Calu3 (cell line): ENCODE results near the gene NOP56. TPM values are rescaled to one million over a fixed set of nuclear protein-coding genes. Genes with fewer than 3 reads are reported as not detected.
A peak's percentile ranks its signal among the peaks of the same experiment; 100 is the strongest.

Experiments used
- Bru-seq: library from RNA; stranded (reverse); fragments of 400-500 nt; gene quantifications from one replicate; lab custom pipeline; 2021; lab: Mats Ljungman, UMichigan
- BruChase-seq, 2 experiments: library from RNA; stranded (reverse); fragments of 400-500 nt; gene quantifications; one replicate each; lab custom pipeline; 2021; lab: Mats Ljungman, UMichigan
- BruUV-seq: library from RNA; stranded (reverse); fragments of 400-500 nt; replicated peaks from 2 replicates; lab custom pipeline; 2021; lab: Mats Ljungman, UMichigan
- CTCF ChIA-PET: fragments of 300-600 bp; sonication (Branson Sonifier 250); formaldehyde crosslinking; loops from one replicate; lab custom pipeline; 2022; ENCODE audit warnings: antibody characterized with exemption; lab: Charles Lee
- DNase-seq: peaks from one replicate; pipeline ENCODE4 v3.0.0; 2022
- H3K27ac Mint-ChIP-seq: one replicate; pipeline ENCODE4 v1.8.0; 2022; ENCODE audit warnings: mixed read lengths; ENCODE audit not compliant: unreplicated experiment
- H3K27me3 Mint-ChIP-seq: one replicate; pipeline ENCODE4 v1.8.0; 2022; ENCODE audit warnings: mixed read lengths; ENCODE audit not compliant: unreplicated experiment
- H3K36me3 Mint-ChIP-seq: one replicate; pipeline ENCODE4 v1.8.0; 2022; ENCODE audit warnings: mild to moderate bottlenecking, moderate library complexity, mixed read lengths; ENCODE audit not compliant: insufficient read depth, unreplicated experiment
- H3K4me1 Mint-ChIP-seq: one replicate; pipeline ENCODE4 v1.8.0; 2022; ENCODE audit warnings: mild to moderate bottlenecking, low read depth, mixed read lengths; ENCODE audit not compliant: unreplicated experiment
- H3K4me3 Mint-ChIP-seq: one replicate; pipeline ENCODE4 v1.8.0; 2022; ENCODE audit warnings: mild to moderate bottlenecking, low read depth, moderate library complexity, mixed read lengths; ENCODE audit not compliant: unreplicated experiment
- H3K9me3 Mint-ChIP-seq: one replicate; pipeline ENCODE4 v1.8.0; 2022; ENCODE audit warnings: low read depth, mixed read lengths; ENCODE audit not compliant: unreplicated experiment
- CTCF ChIP-seq: fragments of 200-600 bp; IDR thresholded peaks from one replicate; pipeline ENCODE4 v1.8.0; 2022; ENCODE audit warnings: antibody characterized with exemption; ENCODE audit not compliant: unreplicated experiment
- intact Hi-C: fragments of 100-400 bp; cut with micrococcal nuclease; formaldehyde crosslinking; loops from one replicate; pipeline ENCODE4 v1.10.0; 2022; ENCODE audit not compliant: unreplicated experiment
- long read RNA-seq: library from polyadenylated mRNA; stranded (forward); transcript quantifications from one replicate; pipeline ENCODE4 v2.0.0, GENCODE V29; 2022
- total RNA-seq: library from RNA; stranded (reverse); gene quantifications from 2 replicates; pipeline ENCODE4 v1.2.3, GENCODE V29; 2022

The NOP56 gene
- 303 and 310 TPM in 2 replicates for total RNA-seq
- percentile 96 among the genes with signal in this experiment for Bru-seq, nascent RNA
- percentile 97 among the genes with signal in this experiment for BruChase-seq, experiment 1, labeled RNA remaining after a 6-hour chase
- percentile 97 among the genes with signal in this experiment for BruChase-seq, experiment 2, labeled RNA remaining after a 2-hour chase
- long read RNA-seq, transcript NOP56-201 (12 exons, 2,400 nt): major isoform, 51 of 85 reads
- long read RNA-seq, transcript NOP56-219 (1 exons, 2,980 nt): minor isoform, 13 of 85 reads
- long read RNA-seq, partial matches to known transcripts: 9 of 85 reads
- long read RNA-seq, other reads (novel, unspliced or antisense): 10 of 85 reads

GRCh38 chr20:2651772-2652723 lies at the start of gene NOP56:
Gene NOP56 (plus strand): TSS chr20:2652632. CDS start chr20:2652661, 29 bp downstream.
- H3K9me3 Mint-ChIP-seq: no peaks in the 10 kb centered on the region
- CTCF ChIA-PET: interaction anchor here (0.6 to 1.0 kb wide), 5 partner anchors 12 to 333 kb away, joined by 3 to 5 read pairs (median 3); partner anchors contain the start of gene IDH3B
- intact Hi-C loops: no loop called here
- peak; percentile 93 for DNase-seq
- TSS peak; percentile 71 for BruUV-seq
- peaks cover 9% of the 10 kb centered on the region for H3K4me1 Mint-ChIP-seq
- H3K36me3 Mint-ChIP-seq: peaks cover 41% of the 10 kb centered on the region
- no peaks in the 10 kb centered on the region for H3K27me3 Mint-ChIP-seq
- H3K4me3 Mint-ChIP-seq: peak within 1 kb of the TSS; percentile 81
- no peak for TF ChIP-seq CTCF
- peak within 1 kb of the TSS; percentile 70 for H3K27ac Mint-ChIP-seq

GRCh38 chr20:2602746-2603145 lies 49.7 kb upstream of the NOP56 start:
- Mint-ChIP-seq H3K9me3 (peaks cover 5% of the 10 kb centered on the region), H3K27me3 (no peaks in the 10 kb centered on the region), H3K4me3 (no peak overlapping the region), H3K4me1 (no peaks in the 10 kb centered on the region), H3K36me3 (no peaks in the 10 kb centered on the region), H3K27ac (no peak overlapping the region)
- intact Hi-C loops: no loop called here
- no peak for TF ChIP-seq CTCF
- DNase-seq: no peak
- BruUV-seq: no TSS peak
- CTCF ChIA-PET: no interaction called here

- Mint-ChIP-seq H3K27ac (no peak overlapping the region), H3K27me3 (peaks cover 4% of the 10 kb centered on the region), H3K4me1 (no peaks in the 10 kb centered on the region), H3K36me3 (no peaks in the 10 kb centered on the region), H3K9me3 (peaks cover 5% of the 10 kb centered on the region), H3K4me3 (no peak overlapping the region)
- intact Hi-C loops: no loop called here
- CTCF ChIA-PET: no interaction called here
- no peak for TF ChIP-seq CTCF
- no TSS peak for BruUV-seq
- no peak for DNase-seq
Observed at GRCh38 chr20:2603816-2604505, 48.5 kb upstream of the NOP56 start.

- Mint-ChIP-seq H3K27ac (no peak overlapping the region), H3K4me3 (no peak overlapping the region), H3K9me3 (peaks cover 7% of the 10 kb centered on the region), H3K4me1 (no peaks in the 10 kb centered on the region), H3K27me3 (peaks cover 9% of the 10 kb centered on the region), H3K36me3 (no peaks in the 10 kb centered on the region)
- CTCF ChIA-PET: no interaction called here
- no TSS peak for BruUV-seq
- intact Hi-C loops: no loop called here
- no peak for DNase-seq
- no peak for TF ChIP-seq CTCF
Observed at GRCh38 chr20:2604506-2604835, 48.0 kb upstream of the NOP56 start.
